HEK293 (cell line): Measurements from ENCODE around the gene HIVEP2.

Experiments used
- KLF7 ChIP-seq: fragments of 450-650 bp; formaldehyde crosslinking; IDR thresholded peaks from 2 replicates; pipeline ENCODE4 v1.5.1; 2016; ENCODE audit warnings: missing biosample characterization, missing genetic modification characterization, borderline replicate concordance
- ZFP41 ChIP-seq: fragments of 450-650 bp; formaldehyde crosslinking; IDR thresholded peaks from 2 replicates; pipeline ENCODE4 v1.5.1; 2016; ENCODE audit warnings: missing biosample characterization, missing genetic modification characterization, borderline replicate concordance
- TF ChIP-seq, protein P1 (sequence below): fragments of 450-650 bp; formaldehyde crosslinking; IDR thresholded peaks from 2 replicates; pipeline ENCODE4 v1.5.1; 2016; ENCODE audit warnings: missing biosample characterization, missing genetic modification characterization
- TF ChIP-seq, protein P2 (sequence below): fragments of 450-650 bp; formaldehyde crosslinking; IDR thresholded peaks from 2 replicates; pipeline ENCODE4 v1.5.1; 2016; ENCODE audit warnings: missing biosample characterization, missing genetic modification characterization

DNA sequence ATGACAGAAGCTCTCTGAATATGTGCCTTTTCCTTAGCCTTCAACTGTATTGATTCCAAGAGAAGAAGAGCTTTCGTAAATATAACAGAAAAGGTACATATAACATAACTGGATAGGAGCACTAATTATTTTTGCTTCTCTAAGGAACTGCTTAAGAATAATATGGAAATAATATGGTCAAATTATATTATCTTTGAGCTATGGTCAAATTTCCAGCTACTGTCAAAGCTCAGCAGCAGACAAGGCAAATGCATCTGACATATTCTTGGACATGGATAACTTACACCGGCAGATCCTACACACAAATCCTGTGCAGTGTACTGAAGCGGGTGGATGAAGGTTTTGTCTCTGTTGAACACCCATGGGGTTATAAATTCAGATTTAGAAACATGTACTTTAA is 150.6 kb downstream of the HIVEP2 start:
- no peak for TF ChIP-seq KLF7
- TF ChIP-seq, protein P1, sequence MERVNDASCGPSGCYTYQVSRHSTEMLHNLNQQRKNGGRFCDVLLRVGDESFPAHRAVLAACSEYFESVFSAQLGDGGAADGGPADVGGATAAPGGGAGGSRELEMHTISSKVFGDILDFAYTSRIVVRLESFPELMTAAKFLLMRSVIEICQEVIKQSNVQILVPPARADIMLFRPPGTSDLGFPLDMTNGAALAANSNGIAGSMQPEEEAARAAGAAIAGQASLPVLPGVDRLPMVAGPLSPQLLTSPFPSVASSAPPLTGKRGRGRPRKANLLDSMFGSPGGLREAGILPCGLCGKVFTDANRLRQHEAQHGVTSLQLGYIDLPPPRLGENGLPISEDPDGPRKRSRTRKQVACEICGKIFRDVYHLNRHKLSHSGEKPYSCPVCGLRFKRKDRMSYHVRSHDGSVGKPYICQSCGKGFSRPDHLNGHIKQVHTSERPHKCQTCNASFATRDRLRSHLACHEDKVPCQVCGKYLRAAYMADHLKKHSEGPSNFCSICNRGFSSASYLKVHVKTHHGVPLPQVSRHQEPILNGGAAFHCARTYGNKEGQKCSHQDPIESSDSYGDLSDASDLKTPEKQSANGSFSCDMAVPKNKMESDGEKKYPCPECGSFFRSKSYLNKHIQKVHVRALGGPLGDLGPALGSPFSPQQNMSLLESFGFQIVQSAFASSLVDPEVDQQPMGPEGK (tag by site-specific recombination), result no peak
- TF ChIP-seq, protein P2, sequence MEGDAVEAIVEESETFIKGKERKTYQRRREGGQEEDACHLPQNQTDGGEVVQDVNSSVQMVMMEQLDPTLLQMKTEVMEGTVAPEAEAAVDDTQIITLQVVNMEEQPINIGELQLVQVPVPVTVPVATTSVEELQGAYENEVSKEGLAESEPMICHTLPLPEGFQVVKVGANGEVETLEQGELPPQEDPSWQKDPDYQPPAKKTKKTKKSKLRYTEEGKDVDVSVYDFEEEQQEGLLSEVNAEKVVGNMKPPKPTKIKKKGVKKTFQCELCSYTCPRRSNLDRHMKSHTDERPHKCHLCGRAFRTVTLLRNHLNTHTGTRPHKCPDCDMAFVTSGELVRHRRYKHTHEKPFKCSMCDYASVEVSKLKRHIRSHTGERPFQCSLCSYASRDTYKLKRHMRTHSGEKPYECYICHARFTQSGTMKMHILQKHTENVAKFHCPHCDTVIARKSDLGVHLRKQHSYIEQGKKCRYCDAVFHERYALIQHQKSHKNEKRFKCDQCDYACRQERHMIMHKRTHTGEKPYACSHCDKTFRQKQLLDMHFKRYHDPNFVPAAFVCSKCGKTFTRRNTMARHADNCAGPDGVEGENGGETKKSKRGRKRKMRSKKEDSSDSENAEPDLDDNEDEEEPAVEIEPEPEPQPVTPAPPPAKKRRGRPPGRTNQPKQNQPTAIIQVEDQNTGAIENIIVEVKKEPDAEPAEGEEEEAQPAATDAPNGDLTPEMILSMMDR, result no peak
- no peak for TF ChIP-seq ZFP41 (tag by site-specific recombination)
